ENCODE data around the gene HERC3.
"Not testable (repeated sequence)": the region's sequence is repeated elsewhere in the genome, so short reads cannot be mapped to it uniquely, and the experiment has no call there.

The HERC3 gene

GRCh38 chr4:88609387-88609786 lies 17.1 kb downstream of the HERC3 start:
- DNase-seq (ENCODE audit: low read depth), result no peak

DNA sequence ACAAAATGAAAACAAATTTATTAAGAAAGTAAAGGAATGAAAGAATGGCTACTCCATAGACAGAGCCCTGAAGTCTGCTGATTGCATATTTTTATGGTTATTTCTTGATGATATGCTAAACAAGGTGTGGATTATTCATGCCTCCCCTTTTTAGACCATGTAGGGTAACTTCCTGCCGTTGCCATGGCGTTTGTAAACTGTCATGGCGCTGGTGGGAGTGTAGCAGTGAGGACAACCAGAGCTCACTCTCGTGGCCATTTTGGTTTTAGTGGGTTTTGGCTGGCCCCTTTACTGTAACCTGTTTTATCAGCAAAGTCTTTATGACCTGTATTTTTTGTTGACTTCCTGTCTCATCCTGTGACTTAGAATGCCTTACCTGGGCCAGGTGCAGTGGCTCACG lies 17.5 kb downstream of the HERC3 start:
- not testable (repeated sequence) for DNase-seq (ENCODE audit: low read depth)

- peak; percentile 30 for DNase-seq (ENCODE audit: low read depth)
Measured at GRCh38 chr4:88610771-88611170, 18.5 kb downstream of the HERC3 start.

DNA sequence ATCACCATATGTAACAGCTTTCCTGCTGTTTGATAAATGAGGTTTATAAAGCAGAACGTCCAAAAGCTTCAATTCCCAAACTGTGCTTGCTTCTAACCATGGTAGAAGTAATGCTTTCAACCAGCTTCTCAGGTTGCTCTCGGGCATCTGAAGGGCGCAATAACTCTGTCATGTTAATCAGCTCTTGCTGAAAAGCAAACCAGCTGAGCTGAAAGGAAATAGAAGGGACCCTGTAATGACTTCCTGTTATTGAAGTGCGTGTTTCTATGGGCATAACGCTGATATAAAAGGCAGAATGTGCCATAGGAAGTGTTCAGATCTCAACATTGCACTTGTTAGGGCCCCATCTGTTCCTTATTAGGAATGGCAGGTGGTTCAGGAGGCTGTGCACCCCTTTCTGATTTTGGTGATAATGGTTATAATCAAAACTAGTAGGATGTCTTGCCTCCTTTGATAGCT lies 21.2 kb downstream of the HERC3 start:
- no peak for DNase-seq (ENCODE audit: low read depth)

- no peak for DNase-seq (ENCODE audit: low read depth)
Measured at GRCh38 chr4:88614058-88614457, 21.8 kb downstream of the HERC3 start.

DNA sequence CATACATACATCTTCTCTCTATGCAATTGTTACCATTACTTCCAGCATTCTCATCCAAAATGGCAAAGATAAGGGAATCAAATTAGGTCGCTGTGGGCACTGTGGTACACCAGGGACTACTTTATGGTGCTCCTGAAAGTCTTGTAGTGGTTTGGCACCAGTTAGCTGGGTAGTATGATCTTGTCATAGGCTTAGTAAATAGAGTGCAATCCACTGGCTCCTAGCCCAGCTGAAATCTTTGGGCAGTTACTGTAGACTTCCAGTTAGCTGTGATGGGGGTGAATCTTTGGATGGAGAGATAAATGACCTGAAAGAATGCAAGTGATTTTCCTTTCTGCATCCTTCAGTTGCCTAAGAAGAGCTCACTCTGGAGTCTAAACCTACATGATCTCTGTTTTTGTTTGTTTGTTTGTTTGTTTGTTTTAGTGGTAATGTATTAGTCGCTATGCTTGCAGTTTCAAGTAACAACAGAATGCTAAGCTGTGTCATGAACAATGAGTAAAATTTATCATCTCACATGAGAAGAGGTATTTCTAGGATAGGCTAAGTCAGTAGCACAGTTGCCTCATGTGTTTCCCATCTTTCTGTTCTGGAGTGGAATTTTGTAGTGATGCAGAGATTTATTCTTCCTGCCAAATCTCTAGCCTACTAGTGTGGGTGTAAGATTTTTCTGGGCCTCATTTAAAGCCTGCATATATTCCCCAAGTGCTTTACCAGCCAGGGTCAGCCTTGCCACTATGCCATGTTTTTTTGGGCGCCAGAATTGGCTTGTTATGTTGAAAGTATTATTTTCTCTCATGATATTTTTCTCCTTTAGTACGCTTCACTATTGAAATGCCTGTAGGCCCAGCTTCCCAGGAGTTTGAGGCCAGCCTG lies 24.2 kb downstream of the HERC3 start:
- DNase-seq (ENCODE audit: low read depth), result peak; percentile 91

DNA sequence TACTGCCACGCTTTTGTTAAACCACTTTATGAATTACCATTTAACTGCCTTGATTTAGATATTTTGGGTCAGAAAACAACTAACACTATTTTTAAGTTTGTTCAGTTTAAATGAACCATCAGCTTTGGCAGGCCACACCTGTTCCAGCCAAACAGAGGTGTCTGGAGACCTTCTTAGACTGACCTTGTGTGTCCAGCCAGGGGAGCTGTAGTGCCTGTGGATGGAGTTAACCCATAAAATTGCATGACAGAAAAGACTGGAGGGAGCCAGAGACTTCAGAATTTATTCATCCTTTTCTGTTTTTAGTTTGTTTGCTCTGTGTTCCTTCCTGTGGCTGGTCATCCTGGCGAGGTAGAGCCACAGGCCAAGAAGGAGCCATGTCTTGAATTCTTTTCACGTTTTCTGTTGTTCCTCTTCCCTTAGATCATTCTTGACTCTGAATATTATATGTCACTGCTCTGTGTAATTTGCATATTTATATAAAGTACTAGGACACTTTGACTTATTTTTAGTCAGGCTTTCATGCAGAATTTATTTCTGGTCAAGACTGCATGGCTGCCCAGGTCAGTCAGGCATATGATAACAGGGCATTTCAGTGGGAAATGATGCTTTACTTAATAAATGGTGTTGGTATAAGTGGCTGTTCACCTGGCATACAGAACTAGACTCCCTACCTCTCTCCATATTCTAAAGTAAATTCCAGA lies 26.7 kb downstream of the HERC3 start:
- DNase-seq (ENCODE audit: low read depth), result no peak

GRCh38 chr4:88619971-88620370 lies 27.7 kb downstream of the HERC3 start:
- DNase-seq (ENCODE audit: low read depth), result no peak

DNA sequence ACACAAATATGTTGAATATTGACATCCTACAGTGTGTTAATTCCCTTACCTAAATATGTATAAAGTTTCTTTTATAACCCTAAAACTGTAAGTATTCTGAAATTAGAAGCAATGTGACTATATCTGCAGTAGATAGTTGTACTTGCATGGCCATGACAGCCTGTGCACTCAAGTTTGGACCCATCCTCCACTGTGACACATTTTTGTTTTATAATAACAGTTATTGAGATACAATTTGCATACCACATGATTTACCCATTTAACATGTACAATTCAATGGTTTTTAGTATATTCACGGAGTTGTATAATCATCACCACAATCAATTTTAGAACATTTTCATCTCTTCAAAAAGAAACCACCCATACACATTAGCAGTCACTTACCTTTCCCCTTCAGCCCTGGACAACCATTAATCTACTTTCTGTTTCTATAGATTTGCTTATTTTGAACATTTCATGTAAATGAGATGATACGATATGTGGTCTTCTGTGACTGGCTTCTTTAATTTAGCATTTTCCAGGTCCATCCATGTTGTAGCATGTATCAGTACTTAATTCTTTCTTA lies 29.6 kb downstream of the HERC3 start:
- DNase-seq (ENCODE audit: low read depth), result no peak

GRCh38 chr4:88623097-88623496 lies 30.8 kb downstream of the HERC3 start:
- DNase-seq (ENCODE audit: low read depth), result peak; percentile 88

GRCh38 chr4:88628746-88629145 lies 36.5 kb downstream of the HERC3 start:
- DNase-seq (ENCODE audit: low read depth), result no peak

- no peak for DNase-seq (ENCODE audit: low read depth)
Measured at GRCh38 chr4:88629826-88630225, 37.5 kb downstream of the HERC3 start.

DNA sequence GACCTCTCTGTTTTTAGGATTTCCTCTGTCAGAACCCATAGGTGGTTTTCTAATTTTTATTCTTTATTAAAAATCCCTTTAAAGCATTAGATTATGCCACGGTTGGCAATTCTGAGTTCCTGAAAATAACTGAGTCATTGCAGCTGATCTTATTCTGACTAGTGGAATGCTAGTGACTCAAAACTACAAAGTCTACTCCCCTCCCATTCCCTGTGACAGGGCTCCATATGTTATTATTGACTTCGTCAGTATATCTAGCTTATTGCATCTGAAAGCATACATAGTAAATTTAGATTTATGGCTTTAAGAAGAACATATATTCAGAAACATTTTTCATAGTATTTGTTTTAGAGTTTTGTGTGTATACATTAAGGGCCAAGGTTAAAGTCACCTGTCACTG lies 38.5 kb downstream of the HERC3 start:
- DNase-seq (ENCODE audit: low read depth), result peak; percentile 52

GRCh38 chr4:88643932-88644331 lies 51.7 kb downstream of the HERC3 start:
- DNase-seq (ENCODE audit: low read depth), result no peak

DNA sequence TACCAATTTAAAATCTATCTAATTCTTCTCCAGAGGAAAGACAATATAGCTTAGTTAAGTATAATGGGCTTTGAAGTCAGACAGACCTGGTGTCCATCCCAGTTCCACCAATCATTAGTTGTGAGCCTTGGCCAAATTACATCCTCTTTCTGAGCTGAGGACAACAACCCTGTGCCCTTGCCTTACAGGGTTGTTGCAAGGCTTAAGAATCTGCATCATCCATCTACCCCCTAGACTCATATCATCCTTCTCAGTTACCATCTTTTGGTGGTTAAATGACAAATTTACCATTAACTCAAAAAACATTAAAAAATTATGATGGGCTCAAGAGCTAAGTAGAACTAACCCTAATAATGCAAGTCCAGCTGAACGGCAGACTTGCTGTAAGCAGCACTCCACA lies 53.7 kb downstream of the HERC3 start:
- DNase-seq (ENCODE audit: low read depth), result no peak

GRCh38 chr4:88646528-88647280 lies 54.4 kb downstream of the HERC3 start:
- DNase-seq (ENCODE audit: low read depth), result no peak

DNA sequence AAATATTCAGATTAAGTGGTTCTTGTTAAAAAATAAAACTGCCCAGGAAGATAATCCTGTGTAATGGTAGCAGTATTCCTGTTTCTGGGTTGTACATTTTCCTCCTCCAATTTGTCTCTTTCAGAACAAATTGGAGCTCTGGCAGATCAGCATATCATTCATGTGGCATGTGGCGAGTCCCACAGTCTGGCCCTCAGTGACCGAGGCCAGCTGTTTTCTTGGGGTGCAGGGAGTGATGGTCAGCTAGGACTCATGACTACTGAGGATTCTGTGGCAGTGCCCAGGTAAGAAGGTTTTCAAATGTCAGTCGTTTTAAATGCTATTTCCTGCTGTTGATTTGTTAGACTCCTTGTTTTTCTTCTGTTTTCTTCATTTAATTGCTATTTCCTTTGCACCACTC lies 57.4 kb downstream of the HERC3 start:
- no peak for DNase-seq (ENCODE audit: low read depth)

GRCh38 chr4:88653371-88653946 lies 61.2 kb downstream of the HERC3 start:
- no peak for DNase-seq (ENCODE audit: low read depth)

DNA sequence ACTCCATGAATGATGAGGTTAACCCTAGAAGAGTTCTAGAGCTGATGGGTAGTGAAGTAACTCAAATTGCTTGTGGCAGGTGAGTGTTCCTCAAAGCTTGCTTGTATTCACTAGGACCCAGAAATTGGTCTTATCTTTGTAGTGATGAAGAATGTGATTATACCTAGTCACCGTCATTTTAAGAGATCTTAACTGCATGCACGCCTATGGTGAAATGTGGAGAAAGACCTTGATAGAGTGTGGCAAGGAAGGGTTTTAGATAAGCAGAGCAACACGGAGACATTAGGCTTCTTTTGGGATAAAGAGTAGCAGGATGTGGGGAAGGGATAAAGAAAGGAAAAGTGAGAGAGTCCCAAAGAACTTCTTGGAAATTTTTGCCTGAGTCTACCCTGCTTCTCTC lies 62.9 kb downstream of the HERC3 start:
- no peak for DNase-seq (ENCODE audit: low read depth)

DNA sequence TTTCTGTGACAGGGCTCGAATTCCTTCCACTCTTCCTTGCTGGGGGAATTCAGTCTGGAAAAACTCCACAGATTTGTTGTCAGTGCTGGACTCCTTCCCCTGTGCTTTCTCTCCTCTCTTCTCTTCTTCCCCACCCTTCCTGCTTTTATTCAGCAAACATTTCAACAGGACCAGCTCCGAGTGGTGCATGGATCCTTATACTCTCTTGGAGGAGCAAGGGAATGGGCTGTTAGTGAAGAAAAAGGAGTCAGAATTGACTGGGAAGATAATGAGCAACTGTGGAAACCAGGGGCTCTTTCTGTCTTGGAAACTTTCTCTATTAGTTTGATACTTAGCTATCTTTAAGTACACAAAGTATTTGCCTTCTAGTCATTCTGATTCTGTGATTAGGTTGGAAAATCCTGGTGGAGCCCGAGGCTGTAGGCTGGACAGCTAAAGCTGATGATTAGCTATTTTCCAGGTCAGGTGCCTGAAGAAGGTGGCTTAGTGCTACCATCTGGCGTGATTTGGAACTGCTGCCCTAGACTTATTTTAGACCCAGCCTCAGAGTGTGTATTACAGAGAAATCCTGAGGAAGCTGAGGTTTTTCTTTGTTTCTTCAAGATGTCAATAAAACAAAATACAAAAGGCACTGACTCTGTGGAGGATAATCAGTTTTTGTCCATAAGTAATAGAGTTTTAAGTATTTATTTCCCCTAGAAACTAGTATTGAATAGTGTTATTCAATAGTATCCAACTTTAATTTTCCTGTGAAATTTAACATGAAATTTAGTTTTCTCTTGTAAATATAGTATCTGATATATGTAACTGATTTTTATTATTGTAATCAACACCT lies 67.0 kb downstream of the HERC3 start:
- DNase-seq (ENCODE audit: low read depth), result peak; percentile 77

- DNase-seq (ENCODE audit: low read depth), result no peak
Measured at GRCh38 chr4:88659890-88660208, 67.6 kb downstream of the HERC3 start.

Measured in fibroblast of the conjunctiva (primary cell).